Left cardiac atrium (tissue), 4 donors: ENCODE measurements around the gene NUFIP2. TPM values are rescaled to one million over a fixed set of nuclear protein-coding genes. Genes with fewer than 3 reads are reported as not detected.
A peak's percentile ranks its signal among the peaks of the same experiment; 100 is the strongest.
"Not testable (repeated sequence)": the region's sequence is repeated elsewhere in the genome, so short reads cannot be mapped to it uniquely, and the experiment has no call there.

ENCODE experiments used
- ATAC-seq, 2 donors: fragments of 200-7000 bp; cut with Tn5 transposase; one replicate each; pipeline ENCODE4 v1.9.1; 2020; ENCODE audit warnings: mild to moderate bottlenecking in 2 of 2, moderate library complexity in 2 of 2
- DNase-seq: peaks from one replicate; pipeline ENCODE4 v3.0.0-alpha.2; 2020
- intact Hi-C, 2 donors: fragments of 100-400 bp; cut with DNase I; formaldehyde crosslinking; loops; one replicate each; pipeline versions ENCODE4 v1.14.1 to v1.15.1; 2022 to 2023
- long read RNA-seq: library from polyadenylated mRNA; unstranded; transcript quantifications from one replicate; pipeline ENCODE4 v2.0.0, GENCODE V29; 2021
- total RNA-seq, 2 donors: library from RNA; stranded (reverse); fragmentation: NEBNext Ultra II Directional; extraction: Animal tissue kit (Norgen Biotek cat#: 25700); gene quantifications; one replicate each; pipeline ENCODE4 v1.2.1, GENCODE V29; 2021
- donor health status: DM: no; HTN: yes; CAD: no.
- donor health status: DM: no; HTN: yes; CAD: no; lungs with severe emphysema.
- donor health status: DM: yes; HTN: yes; CAD: no.
- donor health status: Dilated cardiomyopathy.

Gene NUFIP2
- 10 to 100 TPM; 31.8 to 48.3 TPM for total RNA-seq
- long read RNA-seq, full-length matches to known transcripts = 2 of 21 reads
- long read RNA-seq, partial matches to known transcripts = 0 of 21 reads
- long read RNA-seq, other reads (novel, unspliced or antisense) = 19 of 21 reads

GRCh38 chr17:29293890-29294579 lies at the start of gene NUFIP2:
NUFIP2 (minus strand) TSS chr17:29294148; CDS start chr17:29294059, 89 bp downstream.
- intact Hi-C loops = loop anchor here in 1 of 2 donors (5.0 kb wide), 1 partner anchor 147 kb away; no protein-coding TSS in a partner anchor
- DNase-seq = peak; percentile 99
- peak; percentile 95 to 96 for ATAC-seq

GRCh38 chr17:29342158-29342765 lies 48.3 kb upstream of the NUFIP2 start:
- ATAC-seq (no peak), DNase-seq (no peak)
- intact Hi-C loops = no loop called here

GRCh38 chr17:29341726-29342125 lies 47.8 kb upstream of the NUFIP2 start:
- no peak for ATAC-seq
- intact Hi-C loops = no loop called here

GRCh38 chr17:29339016-29339415 lies 45.1 kb upstream of the NUFIP2 start:
- ATAC-seq, DNase-seq, intact Hi-C loops: not testable (repeated sequence)

More at GRCh38 chr17:29341726-29342125, 47.8 kb upstream of the NUFIP2 start:
- no peak for DNase-seq

- DNase-seq (no peak), ATAC-seq (no peak)
- intact Hi-C loops = no loop called here
Measured at GRCh38 chr17:29331708-29332085, 37.7 kb upstream of the NUFIP2 start.

GRCh38 chr17:29331075-29331707 lies 37.2 kb upstream of the NUFIP2 start:
- no peak for DNase-seq
- intact Hi-C loops = no loop called here
- no peak for ATAC-seq

GRCh38 chr17:29327412-29327811 lies 33.5 kb upstream of the NUFIP2 start:
- ATAC-seq = no peak
- no peak for DNase-seq
- intact Hi-C loops = no loop called here

GRCh38 chr17:29326023-29326813 lies 32.3 kb upstream of the NUFIP2 start:
- intact Hi-C loops = no loop called here
- ATAC-seq (no peak), DNase-seq (no peak)

GRCh38 chr17:29322363-29322762 lies 28.4 kb upstream of the NUFIP2 start:
- intact Hi-C loops = no loop called here
- ATAC-seq = no peak
- DNase-seq = no peak

- intact Hi-C loops = no loop called here
- DNase-seq (no peak), ATAC-seq (no peak)
Measured at GRCh38 chr17:29303386-29303785, 9.4 kb upstream of the NUFIP2 start.

GRCh38 chr17:29299031-29299430 lies 5.1 kb upstream of the NUFIP2 start:
- intact Hi-C loops = no loop called here
- ATAC-seq = no peak

GRCh38 chr17:29295420-29295819 lies 1.5 kb upstream of the NUFIP2 start:
- intact Hi-C loops = no loop called here
- no peak for ATAC-seq
- DNase-seq = no peak

More at GRCh38 chr17:29299031-29299430, 5.1 kb upstream of the NUFIP2 start:
- no peak for DNase-seq

- DNase-seq (no peak), ATAC-seq (no peak)
- intact Hi-C loops = loop anchor here in 1 of 2 donors (5.0 kb wide), 1 partner anchor 147 kb away; no protein-coding TSS in a partner anchor
Measured at GRCh38 chr17:29294580-29294900, 592 bp upstream of the NUFIP2 start.

- intact Hi-C loops = loop anchor here in 1 of 2 donors (5.0 kb wide), 1 partner anchor 146 kb away; no protein-coding TSS in a partner anchor
- ATAC-seq (peak; percentile 45 to 48), DNase-seq (peak; percentile 78)
Measured at GRCh38 chr17:29292992-29293889, 707 bp downstream of the NUFIP2 start.

- intact Hi-C loops = loop anchor here in 1 of 2 donors (5.0 kb wide), 1 partner anchor 145 kb away; no protein-coding TSS in a partner anchor
- peak; percentile 5 to 34 for ATAC-seq
- peak; percentile 79 for DNase-seq
Measured at GRCh38 chr17:29292071-29292991, 1.6 kb downstream of the NUFIP2 start.

- no peak for ATAC-seq
Measured at GRCh38 chr17:29291163-29291752, 2.7 kb downstream of the NUFIP2 start.

GRCh38 chr17:29289852-29290251 lies 4.1 kb downstream of the NUFIP2 start:
- DNase-seq = no peak
- intact Hi-C loops = loop anchor here in 1 of 2 donors (5.0 kb wide), 1 partner anchor 143 kb away; no protein-coding TSS in a partner anchor
- ATAC-seq = no peak

More at GRCh38 chr17:29291163-29291752, 2.7 kb downstream of the NUFIP2 start:
- intact Hi-C loops = loop anchor here in 1 of 2 donors (5.0 kb wide), 1 partner anchor 144 kb away; no protein-coding TSS in a partner anchor
- no peak for DNase-seq
